Measurements from ENCODE around the gene MYB. TPM values are rescaled to one million over a fixed set of nuclear protein-coding genes. Genes with fewer than 3 reads are reported as not detected.

The MYB gene
- total and polyA plus RNA-seq, 2 of the 8 experiments (the other 6 are each of a cell fraction or from before 2014, with no cell fraction given), result 4.0 to 7.6 TPM

GRCh38 chr6:135221505-135221904 lies 40.4 kb downstream of the MYB start (continued):
- no peak for TF ChIP-seq CHD7 (IDR thresholded peaks at IDR 0.05; ENCODE audit: insufficient replicate concordance, low read length)
- no peak for TF ChIP-seq YY1 (IDR thresholded peaks at IDR 0.05; ENCODE audit: low read depth, low read length)
- TF ChIP-seq SIX5 (IDR thresholded peaks at IDR 0.05; ENCODE audit: low read depth, low read length), result no peak
- no peak for TF ChIP-seq USF2 (IDR thresholded peaks at IDR 0.05; ENCODE audit: low read length)
- TF ChIP-seq KDM5A (IDR thresholded peaks at IDR 0.05; ENCODE audit: low read length), result no peak
- no peak for TF ChIP-seq CBX5 (IDR thresholded peaks at IDR 0.05; ENCODE audit: low read depth, low read length)
- TF ChIP-seq POLR2AphosphoS5 (IDR thresholded peaks at IDR 0.05; ENCODE audit: low read depth, low read length), result no peak
- no peak for TF ChIP-seq CREB1 (IDR thresholded peaks at IDR 0.05)
- TF ChIP-seq SP2 (IDR thresholded peaks at IDR 0.05; ENCODE audit: low read length), result no peak
- no peak for TF ChIP-seq POLR2A (IDR thresholded peaks at IDR 0.05; ENCODE audit: control extremely low read depth in 1 of 2, low read depth in 2 of 2, low read length in 2 of 2)
- TF ChIP-seq PHF8 (conservative IDR thresholded peaks at IDR 0.05; ENCODE audit: low read depth, low read length), result no peak
- TF ChIP-seq RXRA (IDR thresholded peaks at IDR 0.05; ENCODE audit: insufficient read depth, low read depth, low read length), result no peak

Data from H1 (cell line).